Measurements from ENCODE around the gene ARHGEF7. TPM values are rescaled to one million over a fixed set of nuclear protein-coding genes. Genes with fewer than 3 reads are reported as not detected.

The ARHGEF7 gene
- total and polyA plus RNA-seq, 2 experiments from 2014 or later = 23.6 to 58.9 TPM

DNA sequence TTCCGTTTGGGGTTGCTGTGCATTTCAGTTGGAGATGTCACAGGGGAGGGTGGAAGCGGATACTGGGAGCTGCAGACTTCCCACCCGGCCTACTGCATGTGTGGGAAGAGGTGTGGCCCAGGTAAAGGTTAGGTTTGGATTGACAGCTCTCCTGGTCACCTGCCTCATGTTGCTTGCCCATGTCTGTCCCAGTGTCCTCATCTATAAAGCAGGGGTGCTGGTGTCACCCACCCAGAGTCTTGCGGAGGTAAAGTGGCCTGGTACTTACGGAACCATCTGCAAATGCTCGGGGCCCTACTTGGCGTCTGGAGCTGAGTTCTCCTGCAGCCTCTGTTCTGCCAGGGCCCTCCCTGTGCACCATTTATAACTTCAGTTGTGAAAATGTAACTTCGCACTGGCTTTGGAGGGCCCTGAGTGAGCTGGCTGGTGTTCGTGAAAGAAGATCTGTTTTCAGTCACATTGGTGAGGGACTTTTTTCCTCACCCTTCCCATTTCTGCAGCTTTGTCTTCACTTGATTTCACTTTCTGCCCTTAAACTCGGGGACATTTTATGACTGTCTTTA is 140.2 kb downstream of the ARHGEF7 start:
- Mint-ChIP-seq H3K4me3 (no peak overlapping the region), H3K27me3 (ENCODE audit: insufficient read depth, low read depth, poor library complexity) (peaks cover 2% of the 10 kb centered on the region), H3K9me3 (no peaks in the 10 kb centered on the region), H3K27ac (peak overlapping the region; percentile 42), H3K4me1 (no peaks in the 10 kb centered on the region; the same call in 2 of the 3 replicates), H3K36me3 (ENCODE audit: low read depth) (peaks cover 43% of the 10 kb centered on the region)
- no peak for TF ChIP-seq NANOG (IDR thresholded peaks at IDR 0.05; ENCODE audit: borderline replicate concordance)
- no peak for TF ChIP-seq EZH2 (IDR thresholded peaks at IDR 0.05; ENCODE audit: low read depth, unreplicated experiment)
- TF ChIP-seq CREB1 (CRISPR knock-in tag; IDR thresholded peaks at IDR 0.05; ENCODE audit: low read depth) = no peak
- TF ChIP-seq POLR2AphosphoS5 (IDR thresholded peaks at IDR 0.05; ENCODE audit: low read depth) = no peak
- TF ChIP-seq EZH2phosphoT487 (IDR thresholded peaks at IDR 0.05; ENCODE audit: unreplicated experiment) = no peak
- TF ChIP-seq, protein P1, sequence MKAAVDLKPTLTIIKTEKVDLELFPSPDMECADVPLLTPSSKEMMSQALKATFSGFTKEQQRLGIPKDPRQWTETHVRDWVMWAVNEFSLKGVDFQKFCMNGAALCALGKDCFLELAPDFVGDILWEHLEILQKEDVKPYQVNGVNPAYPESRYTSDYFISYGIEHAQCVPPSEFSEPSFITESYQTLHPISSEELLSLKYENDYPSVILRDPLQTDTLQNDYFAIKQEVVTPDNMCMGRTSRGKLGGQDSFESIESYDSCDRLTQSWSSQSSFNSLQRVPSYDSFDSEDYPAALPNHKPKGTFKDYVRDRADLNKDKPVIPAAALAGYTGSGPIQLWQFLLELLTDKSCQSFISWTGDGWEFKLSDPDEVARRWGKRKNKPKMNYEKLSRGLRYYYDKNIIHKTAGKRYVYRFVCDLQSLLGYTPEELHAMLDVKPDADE (IDR thresholded peaks at IDR 0.05) = no peak
- no peak for TF ChIP-seq ZNF114 (CRISPR knock-in tag; IDR thresholded peaks at IDR 0.05)
- TF ChIP-seq STAT1 (IDR thresholded peaks at IDR 0.05; ENCODE audit: unreplicated experiment) = no peak
- no peak for TF ChIP-seq JUNB (IDR thresholded peaks at IDR 0.05; ENCODE audit: unreplicated experiment)
- TF ChIP-seq, protein P2, sequence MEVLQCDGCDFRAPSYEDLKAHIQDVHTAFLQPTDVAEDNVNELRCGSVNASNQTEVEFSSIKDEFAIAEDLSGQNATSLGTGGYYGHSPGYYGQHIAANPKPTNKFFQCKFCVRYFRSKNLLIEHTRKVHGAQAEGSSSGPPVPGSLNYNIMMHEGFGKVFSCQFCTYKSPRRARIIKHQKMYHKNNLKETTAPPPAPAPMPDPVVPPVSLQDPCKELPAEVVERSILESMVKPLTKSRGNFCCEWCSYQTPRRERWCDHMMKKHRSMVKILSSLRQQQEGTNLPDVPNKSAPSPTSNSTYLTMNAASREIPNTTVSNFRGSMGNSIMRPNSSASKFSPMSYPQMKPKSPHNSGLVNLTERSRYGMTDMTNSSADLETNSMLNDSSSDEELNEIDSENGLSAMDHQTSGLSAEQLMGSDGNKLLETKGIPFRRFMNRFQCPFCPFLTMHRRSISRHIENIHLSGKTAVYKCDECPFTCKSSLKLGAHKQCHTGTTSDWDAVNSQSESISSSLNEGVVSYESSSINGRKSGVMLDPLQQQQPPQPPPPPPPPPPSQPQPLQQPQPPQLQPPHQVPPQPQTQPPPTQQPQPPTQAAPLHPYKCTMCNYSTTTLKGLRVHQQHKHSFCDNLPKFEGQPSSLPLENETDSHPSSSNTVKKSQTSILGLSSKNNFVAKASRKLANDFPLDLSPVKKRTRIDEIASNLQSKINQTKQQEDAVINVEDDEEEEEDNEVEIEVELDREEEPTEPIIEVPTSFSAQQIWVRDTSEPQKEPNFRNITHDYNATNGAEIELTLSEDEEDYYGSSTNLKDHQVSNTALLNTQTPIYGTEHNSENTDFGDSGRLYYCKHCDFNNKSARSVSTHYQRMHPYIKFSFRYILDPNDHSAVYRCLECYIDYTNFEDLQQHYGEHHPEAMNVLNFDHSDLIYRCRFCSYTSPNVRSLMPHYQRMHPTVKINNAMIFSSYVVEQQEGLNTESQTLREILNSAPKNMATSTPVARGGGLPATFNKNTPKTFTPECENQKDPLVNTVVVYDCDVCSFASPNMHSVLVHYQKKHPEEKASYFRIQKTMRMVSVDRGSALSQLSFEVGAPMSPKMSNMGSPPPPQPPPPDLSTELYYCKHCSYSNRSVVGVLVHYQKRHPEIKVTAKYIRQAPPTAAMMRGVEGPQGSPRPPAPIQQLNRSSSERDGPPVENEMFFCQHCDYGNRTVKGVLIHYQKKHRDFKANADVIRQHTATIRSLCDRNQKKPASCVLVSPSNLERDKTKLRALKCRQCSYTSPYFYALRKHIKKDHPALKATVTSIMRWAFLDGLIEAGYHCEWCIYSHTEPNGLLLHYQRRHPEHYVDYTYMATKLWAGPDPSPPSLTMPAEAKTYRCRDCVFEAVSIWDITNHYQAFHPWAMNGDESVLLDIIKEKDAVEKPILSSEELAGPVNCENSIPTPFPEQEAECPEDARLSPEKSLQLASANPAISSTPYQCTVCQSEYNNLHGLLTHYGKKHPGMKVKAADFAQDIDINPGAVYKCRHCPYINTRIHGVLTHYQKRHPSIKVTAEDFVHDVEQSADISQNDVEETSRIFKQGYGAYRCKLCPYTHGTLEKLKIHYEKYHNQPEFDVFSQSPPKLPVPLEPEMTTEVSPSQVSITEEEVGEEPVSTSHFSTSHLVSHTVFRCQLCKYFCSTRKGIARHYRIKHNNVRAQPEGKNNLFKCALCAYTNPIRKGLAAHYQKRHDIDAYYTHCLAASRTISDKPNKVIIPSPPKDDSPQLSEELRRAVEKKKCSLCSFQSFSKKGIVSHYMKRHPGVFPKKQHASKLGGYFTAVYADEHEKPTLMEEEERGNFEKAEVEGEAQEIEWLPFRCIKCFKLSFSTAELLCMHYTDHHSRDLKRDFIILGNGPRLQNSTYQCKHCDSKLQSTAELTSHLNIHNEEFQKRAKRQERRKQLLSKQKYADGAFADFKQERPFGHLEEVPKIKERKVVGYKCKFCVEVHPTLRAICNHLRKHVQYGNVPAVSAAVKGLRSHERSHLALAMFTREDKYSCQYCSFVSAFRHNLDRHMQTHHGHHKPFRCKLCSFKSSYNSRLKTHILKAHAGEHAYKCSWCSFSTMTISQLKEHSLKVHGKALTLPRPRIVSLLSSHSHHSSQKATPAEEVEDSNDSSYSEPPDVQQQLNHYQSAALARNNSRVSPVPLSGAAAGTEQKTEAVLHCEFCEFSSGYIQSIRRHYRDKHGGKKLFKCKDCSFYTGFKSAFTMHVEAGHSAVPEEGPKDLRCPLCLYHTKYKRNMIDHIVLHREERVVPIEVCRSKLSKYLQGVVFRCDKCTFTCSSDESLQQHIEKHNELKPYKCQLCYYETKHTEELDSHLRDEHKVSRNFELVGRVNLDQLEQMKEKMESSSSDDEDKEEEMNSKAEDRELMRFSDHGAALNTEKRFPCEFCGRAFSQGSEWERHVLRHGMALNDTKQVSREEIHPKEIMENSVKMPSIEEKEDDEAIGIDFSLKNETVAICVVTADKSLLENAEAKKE (CRISPR knock-in tag; IDR thresholded peaks at IDR 0.05) = no peak
- TF ChIP-seq, protein P3, sequence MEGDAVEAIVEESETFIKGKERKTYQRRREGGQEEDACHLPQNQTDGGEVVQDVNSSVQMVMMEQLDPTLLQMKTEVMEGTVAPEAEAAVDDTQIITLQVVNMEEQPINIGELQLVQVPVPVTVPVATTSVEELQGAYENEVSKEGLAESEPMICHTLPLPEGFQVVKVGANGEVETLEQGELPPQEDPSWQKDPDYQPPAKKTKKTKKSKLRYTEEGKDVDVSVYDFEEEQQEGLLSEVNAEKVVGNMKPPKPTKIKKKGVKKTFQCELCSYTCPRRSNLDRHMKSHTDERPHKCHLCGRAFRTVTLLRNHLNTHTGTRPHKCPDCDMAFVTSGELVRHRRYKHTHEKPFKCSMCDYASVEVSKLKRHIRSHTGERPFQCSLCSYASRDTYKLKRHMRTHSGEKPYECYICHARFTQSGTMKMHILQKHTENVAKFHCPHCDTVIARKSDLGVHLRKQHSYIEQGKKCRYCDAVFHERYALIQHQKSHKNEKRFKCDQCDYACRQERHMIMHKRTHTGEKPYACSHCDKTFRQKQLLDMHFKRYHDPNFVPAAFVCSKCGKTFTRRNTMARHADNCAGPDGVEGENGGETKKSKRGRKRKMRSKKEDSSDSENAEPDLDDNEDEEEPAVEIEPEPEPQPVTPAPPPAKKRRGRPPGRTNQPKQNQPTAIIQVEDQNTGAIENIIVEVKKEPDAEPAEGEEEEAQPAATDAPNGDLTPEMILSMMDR (conservative IDR thresholded peaks at IDR 0.05; ENCODE audit: low read depth in 2 of 2) = no peak
- no peak for TF ChIP-seq ZNF331 (CRISPR knock-in tag; IDR thresholded peaks at IDR 0.05; ENCODE audit: low read depth)
- TF ChIP-seq, protein P4, sequence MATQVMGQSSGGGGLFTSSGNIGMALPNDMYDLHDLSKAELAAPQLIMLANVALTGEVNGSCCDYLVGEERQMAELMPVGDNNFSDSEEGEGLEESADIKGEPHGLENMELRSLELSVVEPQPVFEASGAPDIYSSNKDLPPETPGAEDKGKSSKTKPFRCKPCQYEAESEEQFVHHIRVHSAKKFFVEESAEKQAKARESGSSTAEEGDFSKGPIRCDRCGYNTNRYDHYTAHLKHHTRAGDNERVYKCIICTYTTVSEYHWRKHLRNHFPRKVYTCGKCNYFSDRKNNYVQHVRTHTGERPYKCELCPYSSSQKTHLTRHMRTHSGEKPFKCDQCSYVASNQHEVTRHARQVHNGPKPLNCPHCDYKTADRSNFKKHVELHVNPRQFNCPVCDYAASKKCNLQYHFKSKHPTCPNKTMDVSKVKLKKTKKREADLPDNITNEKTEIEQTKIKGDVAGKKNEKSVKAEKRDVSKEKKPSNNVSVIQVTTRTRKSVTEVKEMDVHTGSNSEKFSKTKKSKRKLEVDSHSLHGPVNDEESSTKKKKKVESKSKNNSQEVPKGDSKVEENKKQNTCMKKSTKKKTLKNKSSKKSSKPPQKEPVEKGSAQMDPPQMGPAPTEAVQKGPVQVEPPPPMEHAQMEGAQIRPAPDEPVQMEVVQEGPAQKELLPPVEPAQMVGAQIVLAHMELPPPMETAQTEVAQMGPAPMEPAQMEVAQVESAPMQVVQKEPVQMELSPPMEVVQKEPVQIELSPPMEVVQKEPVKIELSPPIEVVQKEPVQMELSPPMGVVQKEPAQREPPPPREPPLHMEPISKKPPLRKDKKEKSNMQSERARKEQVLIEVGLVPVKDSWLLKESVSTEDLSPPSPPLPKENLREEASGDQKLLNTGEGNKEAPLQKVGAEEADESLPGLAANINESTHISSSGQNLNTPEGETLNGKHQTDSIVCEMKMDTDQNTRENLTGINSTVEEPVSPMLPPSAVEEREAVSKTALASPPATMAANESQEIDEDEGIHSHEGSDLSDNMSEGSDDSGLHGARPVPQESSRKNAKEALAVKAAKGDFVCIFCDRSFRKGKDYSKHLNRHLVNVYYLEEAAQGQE (IDR thresholded peaks at IDR 0.05; ENCODE audit: unreplicated experiment) = no peak
- no peak overlapping the region for H2AFZ ChIP-seq
- no peak overlapping the region for H3K4me3 ChIP-seq
- H3K27ac ChIP-seq (ENCODE audit: low read depth) = no peak overlapping the region
- no peaks in the 10 kb centered on the region; the same call in 1 of the 2 replicates for H4K20me1 ChIP-seq (replicated peaks; ENCODE audit: insufficient read depth)
- no peak for ATAC-seq
- no peak for DNase-seq (ENCODE audit: low spot score)
- no peaks in the 10 kb centered on the region for H3K27me3 ChIP-seq (ENCODE audit: insufficient read depth)
- H3K9me2 ChIP-seq (ENCODE audit: insufficient read depth) = no peaks in the 10 kb centered on the region
- peaks cover 20% of the 10 kb centered on the region for H3K79me2 ChIP-seq (replicated peaks; ENCODE audit: insufficient read depth)
- no peaks in the 10 kb centered on the region for H3F3A ChIP-seq (replicated peaks; ENCODE audit: low read depth)
- no peaks in the 10 kb centered on the region for H3K4me1 ChIP-seq (ENCODE audit: insufficient read depth)
- no peaks in the 10 kb centered on the region for H3K36me3 ChIP-seq (ENCODE audit: insufficient read depth)
- no peak overlapping the region for H3K4me2 ChIP-seq

Data from GM23338 (cell line).